ENCODE data around the gene CYP2C19. TPM values are rescaled to one million over a fixed set of nuclear protein-coding genes. Genes with fewer than 3 reads are reported as not detected.
"Not testable (repeated sequence)": the region's sequence is repeated elsewhere in the genome, so short reads cannot be mapped to it uniquely, and the experiment has no call there.

Gene CYP2C19
- total RNA-seq, 2 experiments from 2014 or later: 0.13 TPM; not detected in 1

DNA sequence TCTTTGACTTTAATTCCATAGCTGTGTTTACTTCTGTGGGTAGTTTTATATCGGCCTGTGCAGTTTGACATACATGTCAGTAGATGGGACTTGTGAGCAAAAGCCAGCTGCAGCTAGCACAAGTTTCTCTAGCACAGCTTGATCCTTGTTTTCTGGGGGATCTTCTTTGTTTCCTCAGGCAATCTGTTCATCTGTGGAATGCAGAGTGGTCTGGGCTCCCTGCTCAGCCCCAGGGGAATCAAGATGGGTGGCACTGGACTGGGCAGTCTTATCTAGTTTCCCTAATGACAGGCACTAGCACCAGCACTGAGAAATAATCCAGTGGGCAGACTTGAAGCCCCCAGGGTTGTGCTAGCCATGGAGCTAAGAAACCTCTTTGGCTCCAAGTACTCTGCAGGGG, 40.8 kb downstream of the CYP2C19 start:
- Mint-ChIP-seq H3K9me3 (peaks cover 5% of the 10 kb centered on the region), H3K36me3 (ENCODE audit: low read depth) (no peaks in the 10 kb centered on the region), H3K27me3 (no peaks in the 10 kb centered on the region), H3K4me3 (no peak overlapping the region), H3K27ac (no peak overlapping the region), H3K4me1 (no peaks in the 10 kb centered on the region)
- no peak for DNase-seq
- ChIA-PET CTCF (no interaction called here), POLR2A (no interaction called here)

GRCh38 chr10:94830025-94830424, 67.5 kb downstream of the CYP2C19 start:
- H3K27ac Mint-ChIP-seq; H3K27me3 Mint-ChIP-seq; H3K36me3 Mint-ChIP-seq (ENCODE audit: low read depth); DNase-seq; H3K4me1 Mint-ChIP-seq; H3K4me3 Mint-ChIP-seq; CTCF ChIA-PET; H3K9me3 Mint-ChIP-seq; POLR2A ChIA-PET: not testable (repeated sequence)

DNA sequence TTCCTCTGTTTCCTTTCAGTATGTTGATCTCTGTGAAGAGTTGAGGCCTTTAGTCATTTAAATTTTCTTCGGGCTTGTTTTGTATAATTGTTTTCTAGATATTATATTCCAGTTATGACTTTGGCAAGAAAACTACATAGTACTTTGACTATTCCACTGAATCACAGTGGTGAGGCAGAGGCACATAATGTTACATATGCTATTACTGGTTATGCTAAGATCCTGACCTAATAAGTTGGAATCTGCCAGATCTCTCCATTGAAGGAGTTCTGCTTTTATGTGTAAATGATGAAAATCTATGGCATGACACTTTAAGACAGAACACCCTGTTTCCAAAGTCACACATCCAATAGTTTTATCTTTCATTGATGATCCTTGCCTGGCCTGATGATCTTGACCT, 83.7 kb downstream of the CYP2C19 start:
- Mint-ChIP-seq H3K36me3 (ENCODE audit: low read depth) (no peaks in the 10 kb centered on the region), H3K9me3 (peaks cover 4% of the 10 kb centered on the region), H3K27me3 (no peaks in the 10 kb centered on the region), H3K27ac (no peak overlapping the region), H3K4me1 (no peaks in the 10 kb centered on the region), H3K4me3 (no peak overlapping the region)
- DNase-seq: no peak
- ChIA-PET POLR2A (no interaction called here), CTCF (no interaction called here)

DNA sequence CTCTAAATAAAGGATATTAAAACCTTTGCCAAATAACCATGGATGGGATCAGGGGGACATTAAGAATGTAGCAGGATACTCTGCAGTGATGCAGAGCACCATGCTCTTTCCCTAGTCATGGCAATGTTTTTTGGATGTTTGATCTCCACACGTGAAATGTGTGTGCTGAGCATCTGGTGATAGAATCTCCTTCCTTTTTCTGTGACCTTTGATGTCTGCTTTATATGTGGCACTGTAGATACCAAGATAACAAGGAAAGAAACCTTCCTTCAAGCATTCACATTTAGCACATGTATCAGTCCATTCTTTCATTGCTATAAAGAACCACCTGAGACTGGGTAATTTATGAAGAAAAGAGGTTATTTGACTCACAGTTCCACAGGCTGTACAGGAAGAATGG, 88.3 kb downstream of the CYP2C19 start:
- ChIA-PET CTCF (no interaction called here), POLR2A (no interaction called here)
- DNase-seq: no peak
- H3K36me3 Mint-ChIP-seq (ENCODE audit: low read depth): no peaks in the 10 kb centered on the region
- no peak overlapping the region for H3K4me3 Mint-ChIP-seq
- H3K27ac Mint-ChIP-seq: no peak overlapping the region
- no peaks in the 10 kb centered on the region for H3K4me1 Mint-ChIP-seq
- H3K27me3 Mint-ChIP-seq: no peaks in the 10 kb centered on the region
- peaks cover 4% of the 10 kb centered on the region for H3K9me3 Mint-ChIP-seq

DNA sequence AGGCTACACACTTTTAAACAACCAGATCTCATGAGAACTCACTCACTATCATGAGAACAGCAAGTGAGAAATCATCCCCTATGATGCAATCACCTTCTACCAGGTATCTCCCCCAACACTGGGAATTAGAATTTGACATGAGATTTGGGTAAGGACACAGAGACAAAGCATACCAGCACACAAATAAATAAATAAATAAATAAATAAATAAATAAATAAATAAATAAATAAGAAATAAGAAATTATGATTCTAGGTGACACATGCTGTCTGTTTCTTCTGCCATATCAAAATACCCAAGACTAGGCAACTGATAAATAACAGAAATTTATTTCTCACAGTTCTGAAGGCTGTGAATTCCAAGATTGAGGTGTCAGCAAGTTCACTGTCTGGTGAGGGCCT, 88.8 kb downstream of the CYP2C19 start:
- Mint-ChIP-seq H3K27me3 (no peaks in the 10 kb centered on the region), H3K36me3 (ENCODE audit: low read depth) (no peaks in the 10 kb centered on the region), H3K4me1 (no peaks in the 10 kb centered on the region), H3K4me3 (no peak overlapping the region), H3K9me3 (peaks cover 4% of the 10 kb centered on the region), H3K27ac (no peak overlapping the region)
- no peak for DNase-seq
- ChIA-PET POLR2A (no interaction called here), CTCF (no interaction called here)

DNA sequence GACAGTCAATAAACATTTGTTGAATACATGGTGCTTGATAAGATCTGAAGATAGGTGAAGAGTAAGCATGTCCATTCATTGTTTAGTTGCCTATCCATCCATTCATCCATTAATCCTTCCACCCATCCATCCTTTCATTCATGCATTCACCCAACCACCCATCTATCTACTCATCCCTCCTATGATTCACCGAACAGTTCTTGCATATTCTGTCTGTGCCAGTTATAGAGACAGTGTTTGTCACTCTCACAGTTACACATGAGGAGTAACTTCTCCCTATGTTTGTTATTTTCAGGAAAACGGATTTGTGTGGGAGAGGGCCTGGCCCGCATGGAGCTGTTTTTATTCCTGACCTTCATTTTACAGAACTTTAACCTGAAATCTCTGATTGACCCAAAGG, 90.0 kb downstream of the CYP2C19 start:
- Mint-ChIP-seq H3K27ac (no peak overlapping the region), H3K4me1 (no peaks in the 10 kb centered on the region), H3K4me3 (no peak overlapping the region), H3K36me3 (ENCODE audit: low read depth) (no peaks in the 10 kb centered on the region), H3K9me3 (peaks cover 4% of the 10 kb centered on the region), H3K27me3 (no peaks in the 10 kb centered on the region)
- no peak for DNase-seq
- ChIA-PET POLR2A (no interaction called here), CTCF (no interaction called here)

- Mint-ChIP-seq H3K4me3 (no peak overlapping the region), H3K27ac (no peak overlapping the region), H3K27me3 (no peaks in the 10 kb centered on the region), H3K4me1 (peaks cover 1% of the 10 kb centered on the region), H3K36me3 (ENCODE audit: low read depth) (no peaks in the 10 kb centered on the region), H3K9me3 (peaks cover 4% of the 10 kb centered on the region)
- ChIA-PET CTCF (no interaction called here), POLR2A (no interaction called here)
- no peak for DNase-seq
Measured at GRCh38 chr10:94853065-94853464, 90.6 kb downstream of the CYP2C19 start.

GRCh38 chr10:94858005-94858404, 95.5 kb downstream of the CYP2C19 start:
- CTCF ChIA-PET: no interaction called here
- Mint-ChIP-seq H3K4me1 (peaks cover 6% of the 10 kb centered on the region), H3K36me3 (ENCODE audit: low read depth) (no peaks in the 10 kb centered on the region), H3K9me3 (no peaks in the 10 kb centered on the region), H3K27me3 (no peaks in the 10 kb centered on the region), H3K27ac (no peak overlapping the region), H3K4me3 (no peak overlapping the region)
- DNase-seq: no peak
- POLR2A ChIA-PET: no interaction called here

- H3K27me3 Mint-ChIP-seq: no peaks in the 10 kb centered on the region
- ChIA-PET POLR2A (no interaction called here), CTCF (no interaction called here)
- H3K4me1 Mint-ChIP-seq: peaks cover 6% of the 10 kb centered on the region
- no peak overlapping the region for H3K4me3 Mint-ChIP-seq
- no peak overlapping the region for H3K27ac Mint-ChIP-seq
- DNase-seq: no peak
- H3K9me3 Mint-ChIP-seq: no peaks in the 10 kb centered on the region
- no peaks in the 10 kb centered on the region for H3K36me3 Mint-ChIP-seq (ENCODE audit: low read depth)
Measured at GRCh38 chr10:94859086-94859485, 96.6 kb downstream of the CYP2C19 start.

DNA sequence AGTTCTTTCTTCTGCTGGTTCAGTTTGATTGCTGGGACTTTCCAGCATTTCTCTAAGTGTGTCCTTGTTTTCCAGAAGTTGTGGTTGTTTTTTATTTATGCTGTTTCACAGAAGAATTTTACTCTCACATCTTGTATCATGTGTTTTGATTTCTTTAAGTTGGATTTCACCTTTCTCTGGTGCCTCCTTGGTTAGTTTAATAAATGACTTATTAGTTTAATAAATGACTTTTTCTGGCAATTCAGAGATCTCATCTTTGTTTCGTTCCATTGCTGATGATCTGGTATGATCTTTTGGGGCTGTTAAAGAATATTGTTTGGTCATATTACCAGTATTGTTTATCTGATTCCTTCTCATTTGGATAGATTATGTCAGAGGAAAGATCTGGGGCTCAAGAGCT, 116.2 kb downstream of the CYP2C19 start:
- no peak for DNase-seq
- no peaks in the 10 kb centered on the region for H3K27me3 Mint-ChIP-seq
- POLR2A ChIA-PET: no interaction called here
- H3K36me3 Mint-ChIP-seq (ENCODE audit: low read depth): no peaks in the 10 kb centered on the region
- no peak overlapping the region for H3K27ac Mint-ChIP-seq
- peaks cover 7% of the 10 kb centered on the region for H3K9me3 Mint-ChIP-seq
- H3K4me1 Mint-ChIP-seq: no peaks in the 10 kb centered on the region
- CTCF ChIA-PET: no interaction called here
- H3K4me3 Mint-ChIP-seq: no peak overlapping the region

DNA sequence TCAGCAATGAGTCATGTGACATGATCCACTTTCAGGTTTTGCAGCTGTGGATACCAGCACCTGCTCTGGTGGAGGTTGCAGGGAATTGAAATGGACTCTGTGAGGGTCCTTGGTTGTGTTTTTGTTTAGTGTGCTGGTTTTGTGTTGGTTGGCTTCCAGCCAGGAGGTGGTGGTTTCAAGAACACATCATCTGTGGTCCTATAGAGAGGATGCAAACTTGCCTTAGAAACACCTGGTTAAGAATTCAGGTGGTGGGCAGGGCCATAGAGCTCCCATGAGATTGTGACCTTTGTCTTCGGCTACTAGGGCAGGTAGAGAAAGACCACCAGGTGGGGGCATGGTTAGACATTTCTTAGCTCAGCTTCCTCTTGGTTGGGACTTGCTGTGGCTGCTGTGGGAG, 116.7 kb downstream of the CYP2C19 start:
- Mint-ChIP-seq H3K36me3 (ENCODE audit: low read depth) (no peaks in the 10 kb centered on the region), H3K27me3 (no peaks in the 10 kb centered on the region), H3K27ac (no peak overlapping the region), H3K9me3 (peaks cover 7% of the 10 kb centered on the region), H3K4me1 (no peaks in the 10 kb centered on the region), H3K4me3 (no peak overlapping the region)
- CTCF ChIA-PET: no interaction called here
- no peak for DNase-seq
- POLR2A ChIA-PET: no interaction called here

GRCh38 chr10:94889123-94889522, 126.6 kb downstream of the CYP2C19 start:
- ChIA-PET POLR2A (no interaction called here), CTCF (no interaction called here)
- Mint-ChIP-seq H3K36me3 (ENCODE audit: low read depth) (no peaks in the 10 kb centered on the region), H3K9me3 (peaks cover 5% of the 10 kb centered on the region), H3K4me3 (no peak overlapping the region), H3K4me1 (no peaks in the 10 kb centered on the region), H3K27me3 (no peaks in the 10 kb centered on the region), H3K27ac (no peak overlapping the region)
- no peak for DNase-seq

- ChIA-PET CTCF (no interaction called here), POLR2A (no interaction called here)
- Mint-ChIP-seq H3K9me3 (peaks cover 5% of the 10 kb centered on the region), H3K36me3 (ENCODE audit: low read depth) (no peaks in the 10 kb centered on the region), H3K27ac (no peak overlapping the region), H3K4me3 (no peak overlapping the region), H3K27me3 (no peaks in the 10 kb centered on the region), H3K4me1 (no peaks in the 10 kb centered on the region)
- DNase-seq: no peak
Measured at GRCh38 chr10:94890264-94891022, 128.0 kb downstream of the CYP2C19 start.

- H3K9me3 Mint-ChIP-seq; H3K4me1 Mint-ChIP-seq; DNase-seq; H3K36me3 Mint-ChIP-seq (ENCODE audit: low read depth); H3K27ac Mint-ChIP-seq; POLR2A ChIA-PET; H3K27me3 Mint-ChIP-seq; H3K4me3 Mint-ChIP-seq; CTCF ChIA-PET: not testable (repeated sequence)
Measured at GRCh38 chr10:94898414-94898813, 135.9 kb downstream of the CYP2C19 start.

Data from activated CD4-positive, alpha-beta memory T cell treated with anti-CD3 and anti-CD28 coated beads, Interleukin-2, amount 10 ng/mL, durations not matched to agents 7 days and 5 days (primary cell).